OCI-M1 (cell line): ENCODE measurements around the gene FHOD3.
"Not testable (repeated sequence)": the region's sequence is repeated elsewhere in the genome, so short reads cannot be mapped to it uniquely, and the experiment has no call there.

Experiments used
- DNase-seq: peaks from one replicate; lab custom pipeline; 2025; lab: John Stamatoyannopoulos, UW

Gene FHOD3

DNA sequence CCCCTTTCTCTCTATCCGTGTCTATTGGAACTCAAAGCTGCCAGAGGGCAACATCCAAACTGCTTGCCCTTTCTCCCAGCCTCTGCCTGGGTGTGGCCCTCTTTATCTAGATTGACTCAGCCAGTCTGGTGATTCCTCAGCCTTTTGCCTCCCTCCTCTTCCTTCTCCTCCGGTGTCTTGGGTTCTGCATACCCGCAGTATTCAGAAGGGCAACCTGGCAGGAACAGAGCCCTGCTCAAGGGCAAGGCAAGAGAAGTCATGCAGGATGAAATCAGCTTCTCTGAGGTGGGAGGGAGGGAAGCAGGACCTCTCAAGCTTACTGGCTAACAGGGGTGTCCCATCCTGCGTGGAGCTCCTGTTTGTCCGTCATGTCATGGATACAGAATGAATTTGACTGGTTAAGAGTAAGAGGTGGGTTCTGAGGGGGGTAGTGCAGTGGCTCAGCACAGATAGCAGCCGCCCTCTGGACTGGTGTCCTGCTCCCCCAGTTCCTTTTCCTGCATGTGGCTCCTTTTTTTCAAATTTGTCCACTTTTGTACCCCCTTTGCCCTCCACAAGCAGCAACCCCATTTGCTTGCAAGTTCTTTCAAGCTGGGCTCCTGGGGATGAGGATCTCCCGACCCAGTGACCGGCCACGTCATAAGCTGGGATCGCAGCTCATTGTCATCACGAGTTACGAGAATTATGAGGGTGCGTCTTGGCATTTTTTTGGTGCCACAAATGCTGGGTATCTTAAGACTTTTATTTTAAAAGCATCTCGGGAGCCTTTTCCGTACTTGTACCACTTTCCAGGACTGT is 154.1 kb downstream of the FHOD3 start:
- no peak for DNase-seq

DNA sequence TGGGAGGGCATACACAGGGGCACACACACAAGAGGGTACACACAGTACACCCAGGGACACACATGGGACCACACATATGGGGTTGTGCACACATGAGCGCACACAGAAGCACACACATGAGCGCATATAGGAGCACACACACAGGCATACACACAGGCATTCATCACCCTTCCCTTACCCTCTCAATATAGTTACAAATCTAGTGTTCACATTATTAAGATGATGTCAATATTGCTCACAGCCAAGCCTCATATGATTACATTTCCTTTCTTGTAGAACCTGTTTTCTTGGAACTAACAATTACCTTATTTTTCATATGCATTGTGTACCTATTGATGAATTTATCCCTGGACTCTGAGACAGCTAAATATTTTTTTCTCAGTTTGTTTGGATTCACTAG is 156.7 kb downstream of the FHOD3 start:
- no peak for DNase-seq

DNA sequence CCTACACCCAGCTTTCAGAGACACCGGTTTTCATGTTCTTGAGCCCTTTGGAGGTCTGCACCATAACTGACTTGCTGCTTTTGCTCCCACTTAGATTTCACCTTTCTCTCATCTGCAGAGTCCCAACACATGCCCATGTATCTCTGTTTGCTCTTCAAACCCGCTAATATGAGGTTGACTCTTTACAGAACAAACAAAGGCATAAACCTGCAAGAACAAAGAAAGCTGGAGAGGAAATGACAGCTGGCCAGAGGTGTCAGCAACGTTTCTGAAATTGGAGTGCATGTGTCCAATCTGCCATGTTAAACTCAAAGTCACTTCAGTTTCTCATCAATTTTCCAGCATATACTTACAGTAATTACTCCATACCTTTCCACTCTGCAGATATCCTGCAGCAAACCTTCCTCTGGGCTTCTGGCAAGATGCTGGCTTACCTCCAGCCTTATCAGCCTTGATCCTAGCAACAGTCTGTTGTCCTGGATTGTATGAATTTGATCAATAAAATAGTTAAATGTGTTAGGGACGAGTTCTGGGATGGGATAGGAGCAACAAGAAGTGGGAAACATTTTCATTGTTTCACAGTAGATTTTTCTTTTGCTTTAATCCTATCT is 157.4 kb downstream of the FHOD3 start:
- DNase-seq: no peak

DNA sequence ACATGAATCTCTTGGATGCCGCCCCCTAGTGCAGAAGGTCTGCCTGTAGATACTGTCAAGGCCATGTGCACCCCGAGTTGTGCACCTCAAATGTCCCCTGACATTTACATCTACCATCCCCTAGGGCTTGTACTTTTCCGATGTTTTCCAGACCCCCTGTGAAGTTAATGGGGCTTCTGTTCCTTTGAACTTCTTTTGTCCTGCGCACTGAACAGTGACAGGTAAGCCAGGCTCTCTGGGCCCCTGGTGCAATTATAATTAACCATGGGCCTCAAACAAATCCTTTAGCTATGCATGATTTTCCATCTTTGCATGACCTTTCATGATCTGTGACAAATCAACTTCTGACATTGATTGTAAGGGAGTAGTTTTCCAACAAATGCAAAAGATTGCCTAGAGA is 158.4 kb downstream of the FHOD3 start:
- no peak for DNase-seq

DNA sequence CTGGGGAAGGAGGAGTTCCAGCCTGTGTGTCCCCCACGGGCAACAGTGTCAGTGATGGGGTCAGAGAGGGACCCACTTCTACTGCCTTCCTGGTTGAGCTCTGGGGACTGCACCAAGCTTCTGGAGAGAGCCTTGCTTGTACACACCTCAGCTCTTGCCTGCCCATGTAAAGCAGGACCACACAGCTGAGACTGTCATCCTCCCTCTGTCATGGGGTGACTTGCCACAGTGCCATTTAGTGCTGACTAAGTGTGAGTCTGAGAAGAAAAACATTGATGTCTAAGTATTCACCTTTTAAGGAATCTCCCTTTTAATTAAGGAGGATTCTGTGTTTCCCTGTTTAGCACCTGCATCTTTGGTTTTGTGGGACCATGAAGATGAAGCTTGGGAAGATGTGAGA is 159.1 kb downstream of the FHOD3 start:
- DNase-seq: no peak

DNA sequence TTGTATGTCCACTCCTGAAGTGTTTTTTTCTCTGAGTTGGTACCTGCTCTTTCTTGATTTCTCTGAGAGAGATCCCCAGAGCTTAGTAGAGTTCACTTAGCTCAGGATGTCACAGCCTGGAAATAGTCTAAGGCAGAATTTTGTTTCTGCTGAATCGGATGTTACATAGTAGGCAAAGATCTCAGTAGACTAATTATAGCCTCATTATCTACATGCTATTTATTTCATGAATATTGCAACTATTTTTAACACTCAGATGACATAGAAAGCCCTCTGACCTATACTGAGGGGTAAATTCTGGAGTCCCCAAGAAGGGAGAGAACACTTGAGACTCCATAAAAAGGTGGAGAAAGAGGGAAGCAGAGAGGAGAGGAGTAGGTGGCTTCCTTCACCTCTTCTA is 160.2 kb downstream of the FHOD3 start:
- DNase-seq: no peak

DNA sequence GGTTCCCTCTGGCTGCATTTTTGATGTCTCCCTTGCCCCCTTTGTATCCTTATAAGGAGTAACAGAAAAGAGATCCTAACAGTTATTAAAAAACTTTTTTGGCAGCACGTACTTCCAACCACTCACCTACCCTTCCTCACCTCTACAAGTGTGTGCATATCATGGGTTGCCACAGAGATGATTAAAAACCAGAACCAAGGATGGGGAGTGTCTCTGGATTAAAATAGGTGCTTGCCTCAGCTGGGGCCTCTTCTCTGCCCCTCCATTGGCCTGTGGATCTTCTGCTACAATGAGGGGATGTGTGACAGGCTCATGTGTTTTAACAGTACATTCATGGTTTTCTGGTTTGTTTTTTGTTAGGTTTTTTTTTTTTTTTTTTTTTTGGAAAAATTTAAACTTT is 160.8 kb downstream of the FHOD3 start:
- DNase-seq: no peak

DNA sequence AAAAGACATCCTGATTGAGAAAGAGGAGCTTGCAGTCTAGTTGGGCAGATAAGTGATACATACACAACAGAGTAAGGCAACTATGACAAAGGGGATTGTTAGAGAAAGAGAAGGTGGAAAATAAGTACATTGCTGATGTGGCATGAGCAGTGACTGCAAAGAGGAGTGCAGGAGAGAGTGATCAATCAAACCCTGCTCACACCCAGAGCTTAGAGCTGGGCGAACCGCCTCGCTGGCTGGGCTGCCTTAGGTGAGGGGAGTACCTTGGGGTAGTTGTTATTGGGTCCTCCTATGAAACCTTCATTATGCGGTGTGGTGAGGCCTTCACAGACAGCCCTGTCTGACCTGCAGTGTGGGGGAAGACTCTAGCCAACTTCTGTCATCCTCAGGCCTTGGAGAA is 161.7 kb downstream of the FHOD3 start:
- no peak for DNase-seq

DNA sequence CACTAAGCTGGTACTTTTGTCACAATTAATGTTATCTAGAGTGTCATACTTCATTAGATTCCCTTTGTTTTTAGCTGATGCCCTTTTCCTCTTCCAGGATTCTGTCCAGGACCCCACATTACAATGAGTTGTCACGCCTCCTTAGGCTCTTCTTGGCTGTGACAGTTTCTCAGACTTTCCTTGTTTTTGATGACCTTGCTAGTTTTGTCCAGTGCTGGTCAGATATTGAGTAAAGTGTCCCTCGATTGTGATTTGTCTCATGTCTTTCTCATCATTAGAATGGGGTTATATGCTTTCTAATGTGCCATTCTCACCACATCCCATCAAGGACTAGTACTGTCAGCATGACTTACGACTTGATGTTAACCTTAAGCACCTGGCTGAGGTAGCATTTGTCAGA is 162.3 kb downstream of the FHOD3 start:
- no peak for DNase-seq

DNA sequence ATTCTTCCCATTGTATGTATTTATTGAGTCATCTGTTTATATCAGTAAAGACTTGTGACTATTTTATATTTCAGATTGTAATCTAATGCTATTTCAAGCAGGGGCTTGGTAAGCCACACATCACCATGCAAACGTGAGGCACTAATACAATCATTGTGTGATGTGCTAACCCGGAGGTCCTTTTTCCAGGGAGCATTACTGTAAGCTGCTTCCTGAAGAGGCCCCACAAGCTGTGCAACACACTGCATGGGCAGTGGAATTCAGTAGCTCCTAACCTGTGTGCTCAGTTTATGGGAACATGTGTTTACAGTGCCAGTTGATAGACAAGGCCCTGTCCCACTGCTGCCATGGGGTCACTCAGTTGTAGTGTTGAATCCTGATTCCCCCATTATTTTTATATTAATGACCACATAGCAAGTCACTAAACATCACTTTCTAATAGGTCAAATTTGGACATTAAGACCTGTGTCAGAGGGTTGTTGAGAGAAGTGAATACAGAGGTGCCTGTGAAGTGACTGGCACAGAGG is 162.9 kb downstream of the FHOD3 start:
- no peak for DNase-seq

DNA sequence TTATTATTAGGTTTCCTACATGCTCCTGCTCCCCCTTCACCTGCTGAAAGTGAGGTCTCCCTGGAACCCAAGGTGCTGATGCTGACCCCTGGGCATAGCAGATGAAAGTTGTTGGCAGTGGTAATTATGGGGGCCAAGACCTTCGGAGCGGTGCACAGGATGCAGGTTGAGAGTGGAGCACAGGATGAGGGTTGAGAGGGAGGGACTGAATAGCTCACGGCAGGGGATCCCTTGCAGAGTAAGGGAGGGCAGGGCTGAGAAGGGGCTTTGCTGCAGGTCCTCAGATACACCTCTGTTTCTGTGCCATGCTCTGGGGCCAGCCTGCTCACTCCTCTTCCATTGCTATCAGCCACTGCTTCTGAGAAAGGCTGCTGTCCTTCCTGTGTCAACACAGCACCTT is 163.3 kb downstream of the FHOD3 start:
- DNase-seq: no peak

DNA sequence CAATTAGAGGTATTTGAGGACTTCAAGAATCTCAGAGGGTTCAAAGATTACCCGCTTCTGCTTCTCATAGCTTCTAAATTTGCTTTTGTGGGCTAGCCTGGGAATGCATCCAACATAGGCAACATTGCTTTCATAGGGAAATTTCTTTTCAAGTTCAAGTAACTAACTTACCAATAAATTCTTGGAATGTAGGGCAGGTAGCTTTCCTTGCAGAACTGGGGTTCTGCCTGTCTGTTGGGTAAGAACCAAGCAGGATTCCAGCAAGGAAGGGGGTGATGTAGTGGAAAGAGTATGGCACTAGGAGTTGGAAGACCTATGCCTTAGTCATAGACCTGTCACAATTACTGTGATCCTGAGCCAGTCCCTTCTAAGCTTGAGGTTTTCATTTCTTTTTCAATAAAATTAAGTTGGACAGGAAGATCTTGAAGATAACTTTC is 164.1 kb downstream of the FHOD3 start:
- DNase-seq: no peak

DNA sequence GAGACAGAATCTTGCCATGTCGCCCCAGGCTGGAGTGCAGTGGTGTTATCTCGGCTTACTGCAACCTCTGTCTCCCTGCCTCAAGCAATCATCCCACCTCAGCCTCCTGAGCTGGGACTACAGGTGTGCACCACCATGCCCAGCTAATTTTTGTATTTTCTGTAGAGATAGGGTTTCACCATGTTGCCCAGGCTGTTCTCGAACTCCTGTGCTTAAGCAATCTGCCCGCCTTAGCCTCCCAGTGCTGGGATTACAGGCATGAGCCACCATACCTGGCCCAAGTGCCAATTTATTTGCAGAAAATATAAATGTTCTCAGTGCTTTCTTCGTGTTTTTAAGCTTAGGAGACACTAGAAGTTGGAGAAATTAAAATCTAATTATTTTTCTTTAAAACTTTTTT is 166.0 kb downstream of the FHOD3 start:
- DNase-seq: not testable (repeated sequence)

DNA sequence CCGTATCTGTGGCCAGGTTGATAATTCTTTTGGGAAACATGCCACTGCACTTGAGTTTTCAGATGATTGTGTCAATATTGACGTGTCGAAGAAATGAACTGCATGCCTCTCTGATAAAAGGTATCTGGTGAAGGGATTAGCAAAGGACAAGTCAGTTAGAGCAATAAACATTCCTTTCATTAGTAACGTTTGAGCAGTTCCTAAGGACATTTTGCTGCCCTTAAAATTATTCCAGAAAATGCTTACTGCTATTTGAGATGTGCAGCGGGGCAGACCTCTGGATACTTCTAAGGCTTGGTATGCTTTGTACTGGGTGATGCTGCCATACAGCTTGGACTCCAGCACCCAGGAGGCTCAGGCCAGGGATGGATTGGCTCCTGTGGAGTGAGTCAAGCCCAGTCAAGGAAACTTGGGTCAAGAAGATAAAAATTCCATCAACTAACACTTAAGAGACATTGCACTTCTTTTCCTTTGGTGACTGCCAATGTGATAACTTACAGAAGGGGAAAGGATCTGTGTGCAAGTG is 166.7 kb downstream of the FHOD3 start:
- no peak for DNase-seq

DNA sequence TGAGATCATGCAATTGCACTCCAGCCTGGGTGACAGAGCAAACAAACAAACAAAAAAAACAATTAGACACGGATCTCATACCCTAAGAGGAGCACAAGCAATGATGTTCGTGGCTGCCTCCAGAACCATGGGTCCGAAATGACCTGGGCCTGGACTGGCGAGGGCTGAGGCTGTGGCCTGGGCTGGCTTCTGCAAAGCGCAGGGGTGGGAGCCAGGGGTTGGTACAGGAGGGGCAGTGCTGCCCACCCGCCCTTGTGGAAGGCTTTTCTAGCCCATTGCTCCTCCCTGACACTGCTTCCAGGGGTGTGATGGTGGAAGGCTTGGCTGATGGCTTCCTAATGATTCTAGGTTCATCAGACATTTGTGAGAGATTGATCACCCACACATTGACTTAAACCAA is 167.8 kb downstream of the FHOD3 start:
- no peak for DNase-seq

DNA sequence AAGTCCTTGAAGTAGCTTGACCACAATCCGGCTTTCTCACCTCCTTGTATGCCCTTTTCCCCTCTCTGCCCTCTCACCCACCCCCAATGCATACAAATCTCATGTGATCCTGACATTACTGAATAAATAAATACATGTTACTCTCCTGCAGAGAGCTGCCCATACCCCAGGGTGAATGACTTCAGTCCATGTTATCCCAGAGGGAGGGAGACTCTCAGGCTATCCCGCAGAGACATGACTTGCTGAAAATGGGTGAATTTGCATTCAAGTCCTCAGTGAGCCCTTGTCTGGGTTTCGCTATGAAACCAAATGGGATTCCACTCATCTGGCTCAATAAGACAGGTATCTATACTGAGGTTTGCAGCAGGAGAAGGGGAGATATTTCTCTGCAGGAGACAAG is 168.5 kb downstream of the FHOD3 start:
- no peak for DNase-seq

DNA sequence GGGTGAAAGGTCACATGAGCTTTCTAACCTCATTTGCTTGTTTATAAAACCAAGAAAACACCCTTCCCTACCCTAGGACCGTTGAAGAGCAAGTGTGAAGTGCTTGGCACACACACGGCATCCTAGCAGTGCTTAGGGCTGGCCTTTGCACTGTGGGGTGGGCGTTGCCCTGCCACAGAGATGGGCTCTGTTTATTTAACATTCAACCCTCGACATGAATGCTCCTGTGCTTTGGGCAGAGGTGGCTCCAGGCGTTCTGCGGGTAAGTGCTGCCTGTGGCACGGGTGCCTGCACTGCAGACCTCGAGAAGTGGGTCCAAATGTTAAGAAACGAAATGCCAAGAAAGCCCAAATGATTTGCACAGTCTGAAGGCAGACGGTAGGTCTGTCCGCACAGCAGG is 170.1 kb downstream of the FHOD3 start:
- DNase-seq: no peak

DNA sequence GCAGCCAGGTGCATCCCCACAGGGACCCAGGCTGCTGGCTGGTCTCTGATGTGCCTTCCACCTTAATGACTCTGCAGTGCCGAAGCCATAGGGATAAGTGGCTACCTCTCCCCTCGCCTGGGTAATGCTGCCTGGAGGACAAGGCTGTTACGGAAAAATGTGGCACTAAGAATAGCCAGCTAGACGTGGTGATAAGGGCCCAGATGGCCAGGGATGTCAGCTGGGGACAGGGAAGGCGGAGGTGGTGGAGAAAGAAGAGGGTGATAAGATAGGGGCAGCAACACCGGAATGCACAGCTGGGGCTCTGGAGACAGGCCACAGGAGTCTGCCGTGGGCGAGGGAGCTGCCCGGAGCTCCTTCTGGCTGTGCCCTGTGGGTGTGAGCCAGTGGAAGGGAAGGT is 170.6 kb downstream of the FHOD3 start:
- peak; percentile 6 for DNase-seq

DNA sequence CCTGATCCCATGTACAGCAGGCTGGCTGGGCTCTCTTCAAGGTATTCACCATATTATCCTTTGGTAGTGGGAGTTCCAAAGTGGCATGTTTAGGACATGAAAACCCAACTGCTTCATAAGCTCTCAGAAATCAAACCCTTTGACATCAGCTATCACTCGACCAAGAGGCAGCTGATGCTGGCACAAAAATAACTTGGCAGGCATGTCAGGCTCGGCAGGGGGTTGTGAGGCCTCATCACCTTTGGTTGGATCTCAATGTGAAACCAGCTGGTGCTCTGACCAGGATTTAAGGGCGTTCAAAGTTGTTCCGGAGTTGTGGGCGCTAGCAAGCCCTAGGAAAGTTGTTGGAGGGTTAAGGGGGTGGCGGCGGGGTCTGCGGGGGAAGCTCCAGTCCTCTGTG is 171.9 kb downstream of the FHOD3 start:
- DNase-seq: no peak

DNA sequence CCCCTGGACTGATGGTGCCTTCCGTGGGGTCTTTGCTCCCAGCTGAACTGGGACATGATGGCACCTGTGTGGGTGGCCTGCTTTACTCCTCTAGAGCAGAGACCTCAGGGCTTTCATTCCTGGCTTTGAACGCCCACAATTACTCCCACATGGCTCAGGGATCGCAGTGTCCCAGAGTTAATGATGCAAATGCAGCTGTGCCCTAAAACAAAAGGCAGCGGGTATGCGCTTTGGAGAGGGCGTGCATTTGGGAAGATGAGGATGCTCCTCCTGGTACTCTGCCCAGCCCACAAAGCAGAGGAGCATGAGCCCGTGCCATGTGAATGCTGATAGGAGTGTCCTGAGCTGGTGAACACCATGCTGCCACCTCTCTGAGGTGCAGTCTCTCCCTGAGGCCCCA is 173.4 kb downstream of the FHOD3 start:
- DNase-seq: no peak

DNA sequence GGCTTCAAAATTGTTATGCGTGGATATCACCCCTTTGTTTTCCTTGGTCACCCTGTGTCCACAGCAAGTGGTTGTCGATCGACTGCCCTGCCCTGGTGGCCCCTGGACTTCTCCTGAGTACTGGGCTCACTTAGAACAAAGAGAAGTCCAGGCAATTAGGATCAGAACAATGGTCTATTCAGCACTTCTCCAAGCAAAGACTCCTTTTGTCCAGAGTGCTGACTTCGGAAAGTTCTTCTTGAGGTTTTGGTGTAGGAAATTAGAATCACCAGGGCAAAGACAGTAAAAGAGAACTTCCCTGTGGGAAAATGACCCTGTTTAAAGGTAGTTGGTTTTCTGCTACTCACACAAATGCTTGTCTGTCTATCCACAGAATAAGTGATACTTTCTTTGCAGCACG is 173.9 kb downstream of the FHOD3 start:
- DNase-seq: no peak

DNA sequence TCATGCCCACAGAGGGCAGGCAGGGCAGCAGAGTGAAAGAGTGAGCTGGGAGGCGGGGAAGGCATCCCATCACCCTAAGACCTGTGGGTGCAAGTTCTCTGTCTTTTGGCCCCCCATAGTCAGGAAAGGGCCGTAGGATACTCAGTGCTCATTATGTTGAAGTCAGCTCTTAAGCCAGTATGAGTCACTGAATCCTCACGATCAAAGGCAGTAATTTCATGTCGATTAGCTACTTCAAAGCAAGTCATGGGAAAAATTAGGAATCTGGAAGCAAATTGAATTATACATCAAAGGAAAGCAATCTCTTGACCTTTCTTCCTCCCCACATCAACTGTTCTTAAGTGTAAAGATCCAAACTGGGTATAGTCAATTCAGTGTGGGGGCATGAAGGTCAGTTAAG is 178.9 kb downstream of the FHOD3 start:
- no peak for DNase-seq

DNA sequence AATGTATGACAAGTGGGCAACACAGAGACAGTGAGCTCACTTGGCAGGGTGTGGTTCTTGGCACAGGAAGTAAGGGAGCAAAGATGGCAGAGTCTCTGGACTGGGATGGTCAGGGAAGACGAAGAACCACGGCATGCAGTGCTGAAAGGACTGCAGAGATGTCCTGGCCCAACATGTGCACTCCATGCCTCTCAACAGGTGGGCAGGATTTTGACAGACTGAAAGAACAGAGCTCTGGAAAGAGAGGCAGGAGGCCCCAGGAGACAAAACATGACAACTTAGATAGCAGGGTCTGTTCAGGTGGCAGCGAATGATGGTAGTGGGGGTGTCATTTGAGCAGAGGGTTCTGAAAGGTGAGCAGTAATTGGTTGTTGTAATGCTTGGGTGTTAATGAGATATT is 180.3 kb downstream of the FHOD3 start:
- no peak for DNase-seq
